Midbrain (tissue), 1 donor: ENCODE results near the gene XXYLT1.

ENCODE experiments used
- DNase-seq: peaks from one replicate; lab custom pipeline; 2025; lab: John Stamatoyannopoulos, UW

XXYLT1 gene

GRCh38 chr3:195025884-195026200 lies 245.1 kb downstream of the XXYLT1 start:
- no peak for DNase-seq

- no peak for DNase-seq
Observed at GRCh38 chr3:195025056-195025883, 245.7 kb downstream of the XXYLT1 start.

GRCh38 chr3:195023989-195024388 lies 247.0 kb downstream of the XXYLT1 start:
- no peak for DNase-seq

GRCh38 chr3:195023576-195023975 lies 247.4 kb downstream of the XXYLT1 start:
- DNase-seq: no peak

GRCh38 chr3:195021692-195022091 lies 249.3 kb downstream of the XXYLT1 start:
- no peak for DNase-seq

- DNase-seq: no peak
Observed at GRCh38 chr3:195020921-195021320, 250.0 kb downstream of the XXYLT1 start.

- DNase-seq: no peak
Observed at GRCh38 chr3:195020185-195020584, 250.8 kb downstream of the XXYLT1 start.

- DNase-seq: no peak
Observed at GRCh38 chr3:195019335-195019734, 251.6 kb downstream of the XXYLT1 start.
